ENCODE data around the gene SLC24A1.

- TF ChIP-seq CTCF (conservative IDR thresholded peaks at IDR 0.05; ENCODE audit: low read depth, low read length) (no peak), POLR2A (IDR thresholded peaks at IDR 0.05; ENCODE audit: low read depth, low read length) (no peak), BHLHE40 (IDR thresholded peaks at IDR 0.05; ENCODE audit: low read depth, low read length) (no peak), RCOR1 (IDR thresholded peaks at IDR 0.05; ENCODE audit: insufficient replicate concordance, low read length) (no peak), USF2 (IDR thresholded peaks at IDR 0.05; ENCODE audit: low read depth, low read length) (no peak), MAFK (IDR thresholded peaks at IDR 0.05; ENCODE audit: low read depth, low read length) (no peak), RFX5 (IDR thresholded peaks at IDR 0.05; ENCODE audit: low read depth, low read length) (no peak), RAD21 (IDR thresholded peaks at IDR 0.05; ENCODE audit: low read length) (no peak), MAZ (IDR thresholded peaks at IDR 0.05; ENCODE audit: borderline replicate concordance, low read depth, low read length) (no peak), SMC3 (IDR thresholded peaks at IDR 0.05; ENCODE audit: low read depth, low read length) (no peak), NFE2L2 (IDR thresholded peaks at IDR 0.05; ENCODE audit: low read depth, low read length) (no peak), FOS (IDR thresholded peaks at IDR 0.05; ENCODE audit: low read depth, low read length) (no peak), CHD1 (IDR thresholded peaks at IDR 0.05; ENCODE audit: low read depth, low read length) (no peak), ELK1 (IDR thresholded peaks at IDR 0.05; ENCODE audit: borderline replicate concordance, low read depth, low read length) (no peak)
These were observed 37.5 kb upstream of the SLC24A1 start for GRCh38 chr15:65584241-65584640.
